Endothelial cell of umbilical vein (primary cell): Measurements from ENCODE around the gene HK3. TPM values are rescaled to one million over a fixed set of nuclear protein-coding genes. Genes with fewer than 3 reads are reported as not detected.

Experiments used
- BruUV-seq: library from RNA; stranded (reverse); fragments of 400-500 nt; replicated peaks from 2 replicates; lab custom pipeline; 2021; lab: Mats Ljungman, UMichigan
- CTCF ChIA-PET: fragments of 300-600, 350-600 bp; sonication (Branson Sonifier 250); formaldehyde crosslinking; loops from one replicate; lab custom pipeline; 2021; ENCODE audit warnings: antibody characterized with exemption, inconsistent platforms; lab: Charles Lee
- POLR2A ChIA-PET: fragments of 300-600, 350-600 bp; sonication (Branson Sonifier 250); formaldehyde crosslinking; loops from one replicate; lab custom pipeline; 2021; ENCODE audit warnings: antibody characterized with exemption, inconsistent platforms; lab: Charles Lee
- DNase-seq: peaks from one replicate; pipeline ENCODE4 v3.0.0-alpha.2; 2011; ENCODE audit warnings: low read depth, low spot score
- FAIRE-seq: peaks from 2 replicates; lab custom pipeline; 2011; peaks lifted over from hg19 to GRCh38; lab: Jason Lieb, UNC
- H2AFZ ChIP-seq: 2 replicates; pipeline ENCODE4 v1.6.0; 2012; ENCODE audit warnings: low read depth, low read length, control low read depth, inconsistent platforms
- H3K27ac ChIP-seq: 2 replicates; pipeline ENCODE4 v1.5.1; 2011; ENCODE audit warnings: low read depth, mild to moderate bottlenecking, control low read depth, low read length, moderate library complexity; ENCODE audit not compliant: insufficient read depth
- H3K27me3 ChIP-seq, 2 experiments: 2 replicates each; pipeline versions ENCODE4 v1.6.0 to v1.6.1; 2011; ENCODE audit warnings: low read length in 2 of 2, mixed read lengths in 1 of 2; ENCODE audit not compliant: control insufficient read depth in 2 of 2, insufficient read depth in 2 of 2
- H3K36me3 ChIP-seq, 2 experiments: 2 replicates in 1 of 2; 3 replicates in 1 of 2; pipeline ENCODE4 v1.5.1; 2011; ENCODE audit warnings: low read length in 2 of 2, mild to moderate bottlenecking in 1 of 2, moderate library complexity in 1 of 2; ENCODE audit not compliant: control insufficient read depth in 2 of 2, insufficient read depth in 2 of 2; ENCODE audit errors: extremely low read depth in 1 of 2
- H3K4me1 ChIP-seq: 3 replicates; pipeline ENCODE4 v1.5.1; 2011; ENCODE audit warnings: mild to moderate bottlenecking, low read length; ENCODE audit not compliant: control insufficient read depth, insufficient read depth; ENCODE audit errors: extremely low read depth
- H3K4me2 ChIP-seq: 2 replicates; pipeline ENCODE4 v1.6.1; 2011; ENCODE audit warnings: low read length, control low read depth, mixed read lengths; ENCODE audit not compliant: insufficient read depth
- H3K4me3 ChIP-seq, 3 experiments: fragments of 200-600 bp in 1 of 3; sonication (generic), shearing (Covaris generic) in 1 of 3; replicated peaks in 1 of 3; 2 replicates each; pipeline ENCODE4 v1.5.1; 2011 to 2016; ENCODE audit warnings: control low read depth in 3 of 3, low read length in 3 of 3, mild to moderate bottlenecking in 2 of 3, inconsistent platforms in 1 of 3, low read depth in 1 of 3, moderate library complexity in 1 of 3; ENCODE audit not compliant: insufficient read depth in 1 of 3
- H3K79me2 ChIP-seq: 2 replicates; pipeline ENCODE4 v1.6.0; 2012; ENCODE audit warnings: low read length, inconsistent platforms; ENCODE audit not compliant: control insufficient read depth, insufficient read depth
- H3K9ac ChIP-seq: replicated peaks from 2 replicates; pipeline ENCODE3; 2011; ENCODE audit warnings: low read length, control low read depth; ENCODE audit not compliant: insufficient read depth; ENCODE audit errors: extremely low read depth
- H3K9me1 ChIP-seq: replicated peaks from 3 replicates; pipeline ENCODE4 v1.6.0; 2011; ENCODE audit warnings: mild to moderate bottlenecking, low read length; ENCODE audit not compliant: control insufficient read depth, insufficient read depth; ENCODE audit errors: extremely low read depth
- H3K9me3 ChIP-seq: replicated peaks from 2 replicates; pipeline ENCODE4 v1.5.1; 2012; ENCODE audit warnings: low read length, inconsistent platforms; ENCODE audit not compliant: control insufficient read depth, insufficient read depth
- H4K20me1 ChIP-seq: replicated peaks from 2 replicates; pipeline ENCODE3; 2011; ENCODE audit warnings: mild to moderate bottlenecking, low read length; ENCODE audit not compliant: control insufficient read depth, insufficient read depth; ENCODE audit errors: extremely low read depth
- CTCF ChIP-seq, 2 donors: IDR thresholded peaks; 1 replicate in 1 of 2; 2 replicates in 1 of 2; pipeline ENCODE4 v1.5.1; 2011; ENCODE audit warnings: low read length in 2 of 2, mild to moderate bottlenecking in 2 of 2, moderate library complexity in 2 of 2, control low read depth in 1 of 2, inconsistent platforms in 1 of 2, low read depth in 1 of 2; ENCODE audit not compliant: insufficient read depth in 1 of 2; ENCODE audit errors: extremely low read depth in 1 of 2
- EZH2 ChIP-seq: IDR thresholded peaks from 2 replicates; pipeline ENCODE4 v1.6.1; 2012; ENCODE audit warnings: borderline replicate concordance, low read depth, mild to moderate bottlenecking, moderate library complexity, low read length, inconsistent platforms; ENCODE audit not compliant: severe bottlenecking
- FOS ChIP-seq: IDR thresholded peaks from 2 replicates; pipeline ENCODE4 v1.6.1; 2011; ENCODE audit warnings: mild to moderate bottlenecking, low read length, moderate library complexity, borderline replicate concordance; ENCODE audit not compliant: insufficient read depth
- GATA2 ChIP-seq: IDR thresholded peaks from 2 replicates; pipeline ENCODE4 v1.7.0; 2011; ENCODE audit warnings: low read depth, mild to moderate bottlenecking, moderate library complexity, mixed read lengths, low read length; ENCODE audit not compliant: insufficient read length, insufficient read depth
- JUN ChIP-seq: IDR thresholded peaks from 2 replicates; pipeline ENCODE4 v1.6.1; 2011; ENCODE audit warnings: borderline replicate concordance, low read depth; ENCODE audit not compliant: insufficient read length, insufficient read depth
- MAX ChIP-seq: IDR thresholded peaks from 2 replicates; pipeline ENCODE4 v1.6.1; 2011; ENCODE audit not compliant: insufficient read depth, insufficient read length
- MYC ChIP-seq: IDR thresholded peaks from one replicate; pipeline ENCODE4 v1.6.1; 2011; ENCODE audit warnings: mild to moderate bottlenecking, low read depth, low read length
- POLR2A ChIP-seq: IDR thresholded peaks from 2 replicates; pipeline ENCODE4 v1.6.1; 2012; ENCODE audit warnings: low read depth, mild to moderate bottlenecking, control low read depth, low read length
- POLR2AphosphoS5 ChIP-seq: IDR thresholded peaks from 2 replicates; pipeline ENCODE4 v1.6.1; 2012; ENCODE audit warnings: low read depth, mild to moderate bottlenecking, control low read depth, low read length, moderate library complexity; ENCODE audit not compliant: insufficient read depth
- dilution Hi-C: fragments of 300-500 bp; cut with MboI; formaldehyde crosslinking; loops from one replicate; pipeline ENCODE4 v1.15.0; 2019; ENCODE audit warnings: low sequenced_read_pairs; ENCODE audit not compliant: extremely low pct_ligation_motif_present
- intact Hi-C: fragments of 100-400 bp; cut with micrococcal nuclease; formaldehyde crosslinking; loops from one replicate; pipeline ENCODE4 v1.10.0; 2022
- polyA plus RNA-seq, 4 experiments: library from polyadenylated mRNA; depleted of rRNA in 3 of 4; stranded (reverse) in 3 of 4; unstranded in 1 of 4; fragments of >200 nt; gene quantifications; 2 replicates each; pipeline versions ENCODE4 v1.2.1 to v1.2.3, GENCODE V29; 2011 to 2012; ENCODE audit warnings: missing spikeins in 1 of 4
- total RNA-seq: library from RNA; stranded (reverse); gene quantifications from 2 replicates; pipeline ENCODE4 v1.2.3, GENCODE V29; 2021

The HK3 gene
- total and polyA plus RNA-seq, 2 donors (not counting 3 experiments of a cell fraction or from before 2014, with no cell fraction given), result not detected

- DNase-seq (no peak), FAIRE-seq (no peak)
- ChIA-PET CTCF (interaction anchor here (1.5 to 7.3 kb wide), 3 partner anchors 12 to 237 kb away, joined by 4 to 42 read pairs (median 4); no protein-coding TSS in a partner anchor), POLR2A (no interaction called here)
- H3K27me3 ChIP-seq, result peaks cover 2% of the 10 kb centered on the region in 2 experiments
- H2AFZ ChIP-seq, result no peak overlapping the region
- no peak overlapping the region for H3K4me2 ChIP-seq
- no peak overlapping the region for H3K4me3 ChIP-seq
- H3K36me3 ChIP-seq, result peaks cover 0 to 5% of the 10 kb centered on the region in 2 experiments
- no peaks in the 10 kb centered on the region for H4K20me1 ChIP-seq
- intact Hi-C loops (no loop called here), dilution Hi-C loops (no loop called here)
- TF ChIP-seq GATA2 (no peak), MYC (no peak), MAX (no peak), EZH2 (no peak), POLR2AphosphoS5 (no peak), CTCF (IDR thresholded peaks at IDR 0.05; ENCODE audit: extremely low read depth in 1 of 2, insufficient read depth in 1 of 2, low read depth in 1 of 2, low read length in 2 of 2) (no peak), JUN (no peak), FOS (no peak), POLR2A (no peak)
- no peaks in the 10 kb centered on the region for H3K9me1 ChIP-seq
- BruUV-seq, result no TSS peak
- H3K9me3 ChIP-seq, result no peaks in the 10 kb centered on the region
- H3K79me2 ChIP-seq, result no peaks in the 10 kb centered on the region
- peaks cover 11% of the 10 kb centered on the region for H3K4me1 ChIP-seq
- H3K27ac ChIP-seq, result no peak overlapping the region
- no peak overlapping the region for H3K9ac ChIP-seq
These were observed 1.9 kb downstream of the HK3 start for GRCh38 chr5:176897263-176897662.
